Stimulated activated CD8-positive, alpha-beta memory T cell treated with anti-CD3 and anti-CD28 coated beads, Interleukin-12 subunit alpha, Interleukin-12 subunit beta, amount 100 ng/mL, for 4 hours (primary cell): ENCODE data around the gene PGAP3.

Experiments
- DNase-seq: peaks from one replicate; pipeline ENCODE4 v3.0.0-alpha.2; 2020; ENCODE audit warnings: low read depth

Gene PGAP3

DNA sequence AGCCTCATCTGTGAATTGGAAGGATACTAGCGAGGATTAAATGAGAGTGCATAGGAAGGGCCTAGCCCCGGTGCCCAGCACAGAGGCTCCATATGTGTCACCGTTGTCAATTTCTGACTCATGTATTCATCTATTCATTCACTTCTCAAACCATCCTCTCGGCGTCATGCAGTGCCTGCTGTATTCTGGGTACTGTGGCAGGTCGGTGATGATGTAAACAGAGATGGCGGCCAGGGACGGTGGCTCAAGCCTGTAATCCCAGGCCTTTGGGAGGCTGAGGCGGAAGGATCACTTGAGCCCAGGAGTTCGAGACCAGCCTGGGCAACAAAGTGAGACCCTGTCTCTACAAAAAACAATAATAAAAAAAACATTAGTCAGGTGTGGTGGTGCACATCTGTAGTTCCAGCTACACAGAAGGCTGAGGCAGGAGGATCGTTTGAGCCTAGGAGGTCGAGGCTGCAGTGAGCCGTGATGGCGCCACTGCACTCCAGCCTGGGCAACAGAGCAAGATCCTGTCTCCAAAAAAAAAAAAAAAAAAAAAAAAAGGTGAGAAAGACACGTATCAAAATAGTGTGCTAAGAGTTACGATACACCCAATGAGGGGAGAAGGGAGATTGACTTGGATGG lies 65.4 kb downstream of the PGAP3 start:
- no peak for DNase-seq

DNA sequence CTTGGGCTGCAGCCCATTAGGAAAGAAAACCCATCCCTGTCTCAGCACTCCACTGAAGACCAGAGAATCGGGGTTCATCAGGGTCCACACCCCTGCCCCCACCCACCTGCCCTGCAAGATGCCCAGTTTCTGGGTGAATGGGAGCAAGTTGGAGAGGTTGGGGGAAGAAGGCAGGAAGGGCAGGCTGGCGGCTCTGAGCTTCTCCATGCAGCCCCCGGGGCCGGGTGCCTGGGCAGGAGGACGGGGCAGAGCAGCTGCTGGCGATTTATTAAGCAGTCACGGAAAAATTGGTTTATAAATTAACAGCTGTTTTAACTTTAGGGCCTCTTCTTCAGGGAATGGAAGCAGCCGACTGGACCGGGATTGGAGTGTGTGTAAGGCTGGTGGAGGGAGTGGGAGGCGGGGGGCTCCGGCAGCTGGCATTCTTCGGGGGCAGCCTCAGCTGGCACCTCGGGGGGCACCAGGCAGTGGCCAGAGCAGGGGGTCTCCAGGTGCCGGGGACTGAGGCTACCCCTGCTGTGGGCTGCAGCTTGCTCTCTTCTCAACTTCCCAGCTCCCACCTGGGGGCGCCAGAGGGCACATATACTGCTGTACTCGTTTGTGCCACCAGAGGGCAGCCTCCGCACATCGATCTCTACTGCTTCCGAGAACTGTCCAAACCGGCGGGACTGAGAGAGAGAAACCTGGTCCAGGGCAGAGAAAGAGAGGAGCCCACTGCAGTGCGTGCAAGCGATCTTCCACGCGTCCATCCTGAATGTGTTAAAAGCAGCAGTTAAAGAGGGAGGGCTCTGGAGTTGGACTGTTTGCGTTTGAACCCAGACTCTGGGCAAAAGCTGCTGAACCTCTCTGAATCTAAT lies 66.1 kb downstream of the PGAP3 start:
- DNase-seq = peak; percentile 72
